Measurements from ENCODE around the gene VSTM4.

The VSTM4 gene

GRCh38 chr10:49116509-49117375 is 1.4 kb upstream of the VSTM4 start:
- DNase-seq = no peak

GRCh38 chr10:49115796-49116508 is 630 bp upstream of the VSTM4 start:
- DNase-seq = no peak

DNA sequence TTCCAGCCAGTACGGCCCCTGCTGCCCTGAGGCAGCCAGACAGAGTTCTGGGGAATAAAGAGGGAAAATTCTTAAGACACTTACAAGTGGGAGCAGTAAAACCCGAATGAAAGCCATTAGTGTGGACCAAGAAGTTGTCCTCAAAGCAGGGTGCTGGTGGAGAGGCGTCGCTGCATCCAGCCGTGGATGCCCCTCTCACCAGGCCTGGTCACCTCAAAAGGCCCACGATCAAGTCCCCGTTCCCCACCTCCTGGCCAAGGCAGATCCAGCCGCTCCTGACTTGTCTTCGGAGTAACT is 656 bp downstream of the VSTM4 start:
- no peak for DNase-seq

DNA sequence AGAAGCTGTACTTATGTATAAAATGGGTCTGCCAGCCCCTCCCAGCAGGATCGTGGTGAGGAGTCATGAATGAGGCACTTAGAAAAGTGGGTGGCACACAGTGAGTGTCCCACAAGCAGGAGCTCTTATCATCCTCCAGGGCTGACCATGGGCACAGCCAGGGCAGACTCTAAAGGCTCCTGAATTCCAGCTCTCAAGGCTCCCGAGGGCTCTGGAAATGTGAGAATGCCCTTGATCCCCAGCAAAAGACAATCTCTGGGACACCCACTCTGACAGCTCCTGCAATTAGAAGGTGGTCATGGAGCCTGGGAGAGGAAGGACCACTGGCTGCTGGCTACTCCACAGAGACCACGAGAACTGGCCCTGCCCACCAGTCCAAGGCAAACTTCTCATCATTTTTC is 1.6 kb downstream of the VSTM4 start:
- no peak for DNase-seq

- DNase-seq = no peak
These were observed 2.5 kb downstream of the VSTM4 start for GRCh38 chr10:49112851-49113250.

DNA sequence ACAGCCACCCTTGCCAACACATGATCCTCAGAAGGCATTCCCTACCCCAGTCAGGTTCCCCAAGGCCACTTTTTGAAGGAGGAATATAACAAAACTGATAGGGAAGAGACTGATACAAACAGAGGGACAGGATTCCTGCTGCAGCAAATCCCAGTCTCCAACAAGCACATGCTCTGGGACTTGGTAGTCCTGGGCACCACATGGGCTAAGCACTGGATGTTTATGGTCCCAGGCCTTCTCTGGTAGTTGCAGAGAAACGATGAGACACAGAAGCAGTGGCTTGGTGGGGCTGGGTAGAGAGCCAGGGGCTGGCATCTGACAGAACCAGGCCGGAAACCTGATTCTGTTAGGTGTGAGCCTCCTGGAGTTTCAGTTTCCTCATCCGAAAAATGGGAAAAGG is 3.2 kb downstream of the VSTM4 start:
- no peak for DNase-seq

DNA sequence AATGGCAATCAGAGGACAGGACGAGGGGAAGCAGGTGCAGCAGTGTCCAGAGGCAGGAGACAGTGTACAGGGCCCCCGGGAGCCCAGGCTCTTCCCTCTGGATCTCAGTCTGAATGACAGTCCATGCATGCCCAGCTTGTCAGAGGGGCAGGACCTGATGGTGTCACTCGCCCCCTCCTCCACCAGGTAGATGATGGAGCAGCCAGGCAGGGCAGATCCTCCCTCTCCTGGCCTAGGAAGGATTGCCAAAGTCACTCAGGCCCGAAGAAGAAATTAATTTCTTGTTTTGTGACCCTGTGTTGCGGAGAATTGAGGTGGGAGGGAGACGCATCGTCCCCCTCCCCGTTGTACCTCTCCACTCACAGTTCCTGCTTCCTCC is 4.0 kb downstream of the VSTM4 start:
- DNase-seq = no peak

GRCh38 chr10:49110684-49111319 is 4.5 kb downstream of the VSTM4 start:
- DNase-seq = no peak

GRCh38 chr10:49109669-49110340 is 5.5 kb downstream of the VSTM4 start:
- no peak for DNase-seq

DNA sequence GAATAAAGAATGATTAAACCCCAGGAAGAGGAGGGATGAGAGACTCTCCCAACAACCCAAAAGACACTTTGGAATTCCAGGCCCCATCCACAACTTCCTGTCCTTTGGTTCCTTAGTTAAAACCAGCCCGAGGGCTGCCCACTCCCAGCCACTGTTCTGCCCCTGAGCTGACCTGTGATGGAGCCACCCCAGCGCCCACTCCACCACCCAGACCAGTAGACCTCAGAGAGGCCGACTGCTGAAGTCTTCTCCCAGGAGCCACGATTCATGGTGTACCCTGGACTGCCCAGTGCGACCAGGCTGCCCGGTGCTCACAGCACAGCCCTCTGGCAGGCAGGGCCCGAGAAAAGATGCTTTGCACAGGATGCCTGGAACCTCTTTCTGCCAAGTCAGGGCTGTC is 6.7 kb downstream of the VSTM4 start:
- DNase-seq = no peak

DNA sequence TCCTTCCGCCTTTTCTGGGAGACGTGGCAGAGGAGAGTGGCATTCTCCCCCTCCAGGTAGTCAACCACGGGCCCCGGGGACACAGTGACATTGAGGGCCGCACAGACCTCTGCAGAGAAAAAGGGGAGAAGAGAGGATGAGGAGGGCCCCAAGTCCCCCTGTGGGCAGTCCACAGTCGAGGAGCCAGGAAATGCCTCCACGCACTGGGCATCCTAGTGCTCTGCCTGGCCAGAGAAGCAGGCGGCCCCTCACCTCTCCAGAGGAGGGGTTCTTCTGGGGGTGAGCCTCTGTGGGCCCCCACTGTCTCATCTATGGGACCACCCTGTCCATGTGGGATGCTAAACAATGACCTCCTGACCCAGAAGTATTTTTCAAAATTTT is 7.4 kb downstream of the VSTM4 start:
- DNase-seq = no peak

- no peak for DNase-seq
These were observed 8.0 kb downstream of the VSTM4 start for GRCh38 chr10:49107111-49107886.

DNA sequence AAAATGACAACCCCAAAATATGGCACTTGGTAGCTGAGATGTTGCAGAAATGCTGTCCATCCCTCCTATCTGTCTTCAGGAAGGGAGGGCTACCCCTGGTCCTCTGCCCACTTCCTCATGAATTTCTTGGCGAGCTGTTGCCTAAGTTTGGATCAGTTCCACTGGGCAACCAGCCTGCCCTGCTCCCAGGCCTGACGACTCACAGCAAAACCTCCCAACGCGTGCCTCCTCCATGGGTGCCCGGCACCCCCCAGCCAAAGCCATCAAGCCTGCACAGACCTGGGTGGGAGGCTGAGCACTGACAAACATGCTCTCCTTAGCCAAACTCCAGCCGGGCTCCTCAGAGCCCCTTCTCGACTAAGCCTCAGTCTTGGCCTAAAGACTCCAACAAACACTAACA is 8.9 kb downstream of the VSTM4 start:
- DNase-seq = no peak

DNA sequence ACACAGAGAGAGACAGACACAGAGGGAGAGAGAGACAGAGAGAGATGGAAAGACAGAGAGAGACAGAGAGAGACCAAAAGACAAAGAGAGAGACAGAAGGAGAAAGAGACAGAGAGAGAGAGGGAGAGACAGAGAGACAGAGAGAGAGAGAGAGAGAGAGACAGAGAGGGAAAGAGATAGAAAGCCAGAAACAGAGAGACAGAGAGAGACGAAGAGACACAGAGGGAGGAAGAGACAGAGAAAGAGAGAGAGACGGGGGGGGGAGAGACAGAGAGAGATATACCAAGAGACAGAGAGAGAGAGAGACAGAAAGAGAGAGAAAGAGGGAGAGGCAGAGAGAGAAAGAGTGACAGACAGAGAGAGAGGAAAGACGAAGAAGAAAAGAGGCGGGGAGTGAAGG is 10.2 kb downstream of the VSTM4 start:
- no peak for DNase-seq

- DNase-seq = no peak
These were observed 11.0 kb downstream of the VSTM4 start for GRCh38 chr10:49104323-49104722.

- no peak for DNase-seq
These were observed 11.6 kb downstream of the VSTM4 start for GRCh38 chr10:49103761-49104160.

- DNase-seq = no peak
These were observed 16.3 kb downstream of the VSTM4 start for GRCh38 chr10:49099046-49099445.

- no peak for DNase-seq
These were observed 18.4 kb downstream of the VSTM4 start for GRCh38 chr10:49096890-49097445.

GRCh38 chr10:49094646-49095045 is 20.7 kb downstream of the VSTM4 start:
- DNase-seq = no peak

DNA sequence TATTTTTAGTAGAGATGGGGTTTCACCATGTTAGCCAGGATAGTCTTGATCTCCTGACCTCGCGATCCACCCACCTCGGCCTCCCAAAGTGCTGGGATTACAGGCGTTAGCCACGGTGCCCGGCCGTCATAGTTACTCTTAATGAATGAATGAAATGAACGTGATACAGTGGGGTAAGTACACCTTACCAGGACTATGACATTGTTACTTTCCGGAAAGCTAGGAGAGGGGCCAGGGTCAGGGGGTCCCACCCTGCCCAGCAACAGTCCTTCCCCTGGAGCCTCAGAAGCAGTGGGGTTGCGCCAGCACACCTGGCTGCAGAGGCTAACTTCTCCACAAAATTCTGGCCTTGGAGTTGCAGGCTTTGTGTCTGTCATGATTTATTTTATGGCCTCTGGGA is 21.4 kb downstream of the VSTM4 start:
- no peak for DNase-seq

- no peak for DNase-seq
These were observed 22.8 kb downstream of the VSTM4 start for GRCh38 chr10:49092477-49092876.

DNA sequence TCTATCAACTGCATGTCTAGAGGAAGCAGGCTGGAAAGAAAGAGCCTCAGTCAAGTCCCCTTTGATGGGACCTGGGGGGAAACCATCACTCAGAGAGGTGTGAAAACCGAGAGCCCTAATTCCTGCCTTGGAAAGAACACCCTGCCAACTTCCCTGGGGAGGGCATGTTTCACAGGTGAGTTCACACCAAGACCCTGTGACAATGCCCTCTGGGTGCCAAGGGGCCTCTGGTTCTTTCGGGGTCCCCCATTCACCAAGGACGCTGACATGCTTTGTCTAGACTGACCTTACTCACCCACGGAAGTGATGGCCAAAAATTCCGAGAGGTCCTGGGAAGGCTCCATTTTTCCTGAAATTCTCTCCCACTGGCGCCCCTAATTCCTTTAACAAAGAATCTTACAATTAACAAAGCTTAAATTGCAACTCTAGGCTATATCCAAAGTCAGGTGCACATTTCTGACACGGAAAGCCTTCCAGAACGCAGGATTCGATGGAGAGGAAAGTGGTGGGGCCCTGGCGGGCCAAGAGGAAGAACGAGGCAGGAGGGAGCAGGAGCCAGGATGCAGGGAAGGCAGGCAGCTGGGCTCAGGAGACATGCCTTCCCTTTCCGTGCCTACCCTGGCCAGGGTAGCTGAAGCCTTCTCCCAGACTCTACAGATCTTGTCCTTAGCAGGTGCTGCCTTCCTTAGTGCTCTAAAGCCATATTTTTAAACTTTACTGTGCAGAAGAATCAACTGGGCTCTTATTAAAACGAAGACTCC is 23.7 kb downstream of the VSTM4 start:
- no peak for DNase-seq

All from stimulated activated CD4-positive, alpha-beta T cell treated with anti-CD3 and anti-CD28 coated beads, Interleukin-4, amount 100 ng/mL, for 1 hour (primary cell).